Fibroblast of peridontal ligament (primary cell): ENCODE data around the gene MGAT4A.
"Not testable (repeated sequence)": the region's sequence is repeated elsewhere in the genome, so short reads cannot be mapped to it uniquely, and the experiment has no call there.

Experiments
- DNase-seq: peaks from one replicate; pipeline ENCODE4 v3.0.0-alpha.2; 2010; ENCODE audit errors: extremely low read depth

MGAT4A gene

GRCh38 chr2:98702858-98703620, 27.9 kb downstream of the MGAT4A start:
- no peak for DNase-seq

GRCh38 chr2:98702127-98702802, 28.7 kb downstream of the MGAT4A start:
- DNase-seq, result no peak

GRCh38 chr2:98701230-98701629, 29.7 kb downstream of the MGAT4A start:
- no peak for DNase-seq

- no peak for DNase-seq
Measured at GRCh38 chr2:98698896-98699295, 32.0 kb downstream of the MGAT4A start.

GRCh38 chr2:98697651-98698337, 33.1 kb downstream of the MGAT4A start:
- no peak for DNase-seq

- DNase-seq, result no peak
Measured at GRCh38 chr2:98696200-98696599, 34.7 kb downstream of the MGAT4A start.

GRCh38 chr2:98695255-98695654, 35.7 kb downstream of the MGAT4A start:
- no peak for DNase-seq

- DNase-seq, result no peak
Measured at GRCh38 chr2:98693477-98693876, 37.5 kb downstream of the MGAT4A start.

GRCh38 chr2:98692090-98693054, 38.6 kb downstream of the MGAT4A start:
- no peak for DNase-seq

- DNase-seq, result no peak
Measured at GRCh38 chr2:98691303-98691702, 39.6 kb downstream of the MGAT4A start.

GRCh38 chr2:98685930-98686887, 44.7 kb downstream of the MGAT4A start:
- DNase-seq, result no peak

GRCh38 chr2:98683728-98684127, 47.2 kb downstream of the MGAT4A start:
- DNase-seq, result no peak

- DNase-seq, result no peak
Measured at GRCh38 chr2:98676742-98677141, 54.2 kb downstream of the MGAT4A start.

GRCh38 chr2:98674233-98674964, 56.5 kb downstream of the MGAT4A start:
- DNase-seq, result no peak

GRCh38 chr2:98669675-98670074, 61.3 kb downstream of the MGAT4A start:
- DNase-seq, result no peak

- DNase-seq, result no peak
Measured at GRCh38 chr2:98665677-98666076, 65.3 kb downstream of the MGAT4A start.

- DNase-seq, result no peak
Measured at GRCh38 chr2:98664323-98664722, 66.6 kb downstream of the MGAT4A start.

- no peak for DNase-seq
Measured at GRCh38 chr2:98663511-98664090, 67.3 kb downstream of the MGAT4A start.

GRCh38 chr2:98659491-98659840, 71.5 kb downstream of the MGAT4A start:
- not testable (repeated sequence) for DNase-seq
